ENCODE measurements around the gene SMCO3.

GRCh38 chr12:14768823-14769405 is 45.1 kb downstream of the SMCO3 start:
- TF ChIP-seq EZH2 (IDR thresholded peaks at IDR 0.05; ENCODE audit: low read length, unreplicated experiment) (no peak), CTCF (conservative IDR thresholded peaks at IDR 0.05; ENCODE audit: low read depth, low read length) (no peak), EZH2phosphoT487 (IDR thresholded peaks at IDR 0.05; ENCODE audit: borderline replicate concordance, low read length) (no peak)
